ENCODE measurements around the gene AGBL4.
"Not testable (repeated sequence)": the region's sequence is repeated elsewhere in the genome, so short reads cannot be mapped to it uniquely, and the experiment has no call there.

The AGBL4 gene

DNA sequence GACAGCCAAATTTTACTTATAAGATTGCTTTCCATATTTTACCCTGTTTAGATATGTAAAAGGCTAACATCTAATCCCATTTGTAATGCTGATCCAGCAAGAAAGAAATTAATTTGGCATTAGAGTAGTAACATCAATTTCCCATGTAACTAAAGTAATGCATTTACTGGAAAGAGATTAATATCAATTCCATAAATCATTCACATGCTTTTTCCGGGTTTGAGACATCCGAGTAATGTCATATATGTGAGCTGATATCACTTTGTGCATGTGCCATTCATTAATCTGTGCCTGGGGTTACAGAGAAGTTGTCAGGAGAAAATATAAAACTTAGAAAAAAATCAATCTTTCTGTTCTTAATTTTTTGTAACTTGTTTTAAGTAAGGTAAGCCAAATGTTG, 206.1 kb downstream of the AGBL4 start:
- H3K4me3 Mint-ChIP-seq, result no peak overlapping the region
- TF ChIP-seq, protein P1, sequence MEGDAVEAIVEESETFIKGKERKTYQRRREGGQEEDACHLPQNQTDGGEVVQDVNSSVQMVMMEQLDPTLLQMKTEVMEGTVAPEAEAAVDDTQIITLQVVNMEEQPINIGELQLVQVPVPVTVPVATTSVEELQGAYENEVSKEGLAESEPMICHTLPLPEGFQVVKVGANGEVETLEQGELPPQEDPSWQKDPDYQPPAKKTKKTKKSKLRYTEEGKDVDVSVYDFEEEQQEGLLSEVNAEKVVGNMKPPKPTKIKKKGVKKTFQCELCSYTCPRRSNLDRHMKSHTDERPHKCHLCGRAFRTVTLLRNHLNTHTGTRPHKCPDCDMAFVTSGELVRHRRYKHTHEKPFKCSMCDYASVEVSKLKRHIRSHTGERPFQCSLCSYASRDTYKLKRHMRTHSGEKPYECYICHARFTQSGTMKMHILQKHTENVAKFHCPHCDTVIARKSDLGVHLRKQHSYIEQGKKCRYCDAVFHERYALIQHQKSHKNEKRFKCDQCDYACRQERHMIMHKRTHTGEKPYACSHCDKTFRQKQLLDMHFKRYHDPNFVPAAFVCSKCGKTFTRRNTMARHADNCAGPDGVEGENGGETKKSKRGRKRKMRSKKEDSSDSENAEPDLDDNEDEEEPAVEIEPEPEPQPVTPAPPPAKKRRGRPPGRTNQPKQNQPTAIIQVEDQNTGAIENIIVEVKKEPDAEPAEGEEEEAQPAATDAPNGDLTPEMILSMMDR (IDR thresholded peaks at IDR 0.05; ENCODE audit: unreplicated experiment in 3 of 3), result no peak
- no peaks in the 10 kb centered on the region for H3K36me3 Mint-ChIP-seq (ENCODE audit: low read depth)
- H3K9me3 Mint-ChIP-seq, result peaks cover 16% of the 10 kb centered on the region
- no peak overlapping the region for H3K27ac Mint-ChIP-seq
- H3K27me3 Mint-ChIP-seq (ENCODE audit: low read depth), result no peaks in the 10 kb centered on the region
- H3K4me1 Mint-ChIP-seq, result no peaks in the 10 kb centered on the region

DNA sequence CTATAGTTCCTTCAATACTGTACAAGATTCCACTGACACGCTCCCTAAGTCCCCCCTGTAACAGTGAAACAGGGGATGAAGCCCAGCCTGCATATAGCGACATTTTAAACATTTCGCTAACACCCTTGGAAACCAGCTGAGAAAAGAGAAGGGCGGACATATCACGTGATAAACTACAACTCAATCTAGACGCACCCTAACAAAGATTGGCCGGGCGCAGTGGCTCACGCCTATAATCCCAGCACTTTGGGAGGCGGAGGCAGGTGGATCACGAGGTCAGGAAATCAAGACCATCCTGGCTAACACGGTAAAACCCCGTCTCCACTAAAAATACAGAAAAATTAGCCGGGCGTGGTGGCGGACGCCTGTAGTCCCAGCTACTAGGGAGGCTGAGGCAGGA, 236.7 kb downstream of the AGBL4 start:
- not testable (repeated sequence) for H3K4me3 Mint-ChIP-seq; H3K27me3 Mint-ChIP-seq (ENCODE audit: low read depth); H3K36me3 Mint-ChIP-seq (ENCODE audit: low read depth); H3K4me1 Mint-ChIP-seq; H3K27ac Mint-ChIP-seq
- peaks cover 18% of the 10 kb centered on the region for H3K9me3 Mint-ChIP-seq

DNA sequence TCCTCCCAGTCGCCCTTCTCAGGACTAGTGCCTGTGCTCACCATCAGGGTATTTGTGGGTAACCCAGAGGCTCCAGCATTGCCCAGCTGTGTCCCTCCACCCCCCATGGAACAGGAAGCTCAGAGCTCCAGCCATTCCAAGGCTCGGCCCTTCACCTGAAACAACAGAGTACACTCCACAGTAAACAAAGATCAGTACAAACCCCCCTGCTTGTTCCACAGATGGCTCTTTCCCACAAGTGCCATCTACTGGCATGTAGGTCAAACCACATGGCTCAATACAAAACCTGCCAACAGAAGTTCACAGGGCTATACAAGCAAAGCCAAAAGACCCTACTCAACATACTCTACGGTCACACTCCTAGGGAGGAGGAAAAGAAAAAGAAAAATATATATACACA, 258.7 kb downstream of the AGBL4 start:
- no peaks in the 10 kb centered on the region for H3K4me1 Mint-ChIP-seq
- peaks cover 54% of the 10 kb centered on the region for H3K9me3 Mint-ChIP-seq
- TF ChIP-seq, protein P1 (IDR thresholded peaks at IDR 0.05; ENCODE audit: unreplicated experiment in 3 of 3), result no peak
- no peaks in the 10 kb centered on the region for H3K27me3 Mint-ChIP-seq (ENCODE audit: low read depth)
- no peak overlapping the region for H3K27ac Mint-ChIP-seq
- H3K36me3 Mint-ChIP-seq (ENCODE audit: low read depth), result no peaks in the 10 kb centered on the region
- H3K4me3 Mint-ChIP-seq, result no peak overlapping the region

DNA sequence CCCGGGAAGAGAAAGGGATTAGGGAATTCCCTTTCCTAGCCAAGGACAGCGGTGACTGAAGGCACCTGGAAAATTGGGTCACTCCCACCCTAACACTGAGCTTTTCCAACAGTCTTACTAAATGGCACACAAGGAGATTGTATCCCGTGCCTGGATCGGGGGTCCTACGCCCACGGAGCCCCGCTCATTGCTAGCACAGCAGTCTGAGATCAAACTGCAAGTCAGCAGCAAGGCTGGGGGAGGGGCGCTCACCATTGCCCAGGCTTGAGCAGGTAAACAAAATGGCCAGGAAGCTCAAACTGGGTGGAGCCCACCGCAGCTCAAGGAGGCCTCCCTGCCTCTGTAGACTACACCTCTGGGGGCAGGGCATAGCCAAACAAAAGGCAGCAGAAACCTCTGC, 285.6 kb downstream of the AGBL4 start:
- H3K36me3 Mint-ChIP-seq (ENCODE audit: low read depth); H3K4me1 Mint-ChIP-seq; H3K27ac Mint-ChIP-seq; H3K4me3 Mint-ChIP-seq; H3K27me3 Mint-ChIP-seq (ENCODE audit: low read depth): not testable (repeated sequence)
- H3K9me3 Mint-ChIP-seq, result peaks cover 50% of the 10 kb centered on the region

DNA sequence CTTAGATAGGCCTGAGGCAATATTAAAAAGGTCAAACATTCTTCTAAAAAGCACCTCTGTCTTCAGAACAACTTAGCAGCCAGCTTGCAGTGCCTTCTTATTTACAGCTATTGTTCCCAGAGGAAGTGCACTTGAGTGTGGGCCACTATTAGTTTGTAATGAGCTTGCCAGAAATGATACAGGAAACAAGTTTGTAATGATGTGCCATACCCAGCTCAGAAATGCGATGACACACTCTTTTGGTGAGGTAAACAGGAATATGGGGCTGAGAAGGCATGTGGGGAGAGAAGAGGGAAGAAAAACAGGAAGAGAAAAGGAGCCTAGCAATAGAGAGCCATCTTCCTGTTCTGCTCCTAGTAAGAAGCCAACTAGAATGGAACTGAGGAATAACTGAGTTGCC, 295.4 kb downstream of the AGBL4 start:
- Mint-ChIP-seq H3K4me1 (no peaks in the 10 kb centered on the region), H3K9me3 (peaks cover 36% of the 10 kb centered on the region), H3K36me3 (ENCODE audit: low read depth) (no peaks in the 10 kb centered on the region), H3K4me3 (no peak overlapping the region), H3K27ac (no peak overlapping the region), H3K27me3 (ENCODE audit: low read depth) (no peaks in the 10 kb centered on the region)
- TF ChIP-seq, protein P1 (IDR thresholded peaks at IDR 0.05; ENCODE audit: unreplicated experiment in 3 of 3), result no peak

DNA sequence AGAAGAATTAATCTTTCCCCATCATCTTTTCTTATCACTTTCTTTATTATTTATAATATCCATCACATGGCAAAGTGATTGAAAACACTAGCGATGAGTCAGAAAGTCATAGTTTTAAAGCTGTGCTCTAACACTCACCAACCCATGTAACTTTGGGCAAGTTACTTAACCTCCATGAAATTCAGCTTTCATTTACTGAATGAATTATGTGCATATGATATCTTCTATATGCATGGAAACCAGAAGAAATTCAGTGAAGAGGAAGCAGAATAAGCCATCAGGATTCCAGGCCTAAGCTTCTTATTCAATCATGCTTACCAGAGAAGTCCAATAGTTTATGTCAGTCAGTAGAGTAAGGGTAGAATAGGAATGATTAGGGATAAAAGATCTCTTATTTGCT, 300.1 kb downstream of the AGBL4 start:
- TF ChIP-seq, protein P1 (IDR thresholded peaks at IDR 0.05; ENCODE audit: unreplicated experiment in 3 of 3), result no peak
- Mint-ChIP-seq H3K9me3 (peaks cover 32% of the 10 kb centered on the region), H3K4me1 (no peaks in the 10 kb centered on the region), H3K27ac (no peak overlapping the region), H3K27me3 (ENCODE audit: low read depth) (no peaks in the 10 kb centered on the region), H3K4me3 (no peak overlapping the region), H3K36me3 (ENCODE audit: low read depth) (no peaks in the 10 kb centered on the region)

DNA sequence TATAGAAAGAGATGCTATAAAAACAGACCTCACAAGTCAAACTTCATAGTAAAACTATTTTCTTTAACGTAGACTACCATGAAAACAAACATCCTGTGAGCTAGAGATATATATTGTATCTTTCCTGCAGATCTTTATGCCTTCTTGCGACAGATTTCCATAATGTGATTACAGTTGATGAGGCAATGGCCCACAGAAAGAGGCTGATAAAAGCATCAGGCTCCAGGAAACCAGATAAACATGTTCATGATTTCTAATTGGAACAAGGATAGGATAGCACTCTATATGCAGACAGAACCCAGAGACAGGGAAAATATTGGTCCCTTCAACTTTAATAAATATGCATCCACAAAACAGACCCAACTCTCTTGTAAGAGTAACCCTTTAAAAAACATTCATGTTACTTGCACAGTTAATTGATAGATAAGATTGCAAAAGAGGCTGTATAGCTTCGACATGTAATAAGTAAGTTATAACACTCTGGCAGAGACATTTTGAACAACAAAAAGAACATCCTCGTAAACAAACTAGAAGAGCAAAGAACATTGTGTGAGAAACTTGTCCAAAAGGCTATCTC, 329.4 kb downstream of the AGBL4 start:
- Mint-ChIP-seq H3K27ac (no peak overlapping the region), H3K9me3 (peaks cover 29% of the 10 kb centered on the region), H3K27me3 (ENCODE audit: low read depth) (no peaks in the 10 kb centered on the region)

More for the DNA sequence above, 329.4 kb downstream of the AGBL4 start:
- no peaks in the 10 kb centered on the region for H3K36me3 Mint-ChIP-seq (ENCODE audit: low read depth)
- TF ChIP-seq, protein P1 (IDR thresholded peaks at IDR 0.05; ENCODE audit: unreplicated experiment in 3 of 3), result no peak
- H3K4me3 Mint-ChIP-seq, result no peak overlapping the region
- H3K4me1 Mint-ChIP-seq, result no peaks in the 10 kb centered on the region

Data from nephron (organoid).